ENCODE data around the gene SENP1. TPM values are rescaled to one million over a fixed set of nuclear protein-coding genes. Genes with fewer than 3 reads are reported as not detected.

Gene SENP1
- total RNA-seq, 1 donor from 2014 or later, result 31.2 TPM

- no peak for TF ChIP-seq CTCF (IDR thresholded peaks at IDR 0.05; ENCODE audit: unreplicated experiment)
- peaks cover 13% of the 10 kb centered on the region for H3K4me1 Mint-ChIP-seq (ENCODE audit: unreplicated experiment)
- H3K27ac Mint-ChIP-seq (ENCODE audit: unreplicated experiment), result no peak overlapping the region
- DNase-seq (ENCODE audit: low spot score), result no peak
- no peaks in the 10 kb centered on the region for H3K9me3 Mint-ChIP-seq (ENCODE audit: unreplicated experiment)
- peaks cover 12% of the 10 kb centered on the region for H3K27me3 Mint-ChIP-seq (ENCODE audit: unreplicated experiment)
- peaks cover 5% of the 10 kb centered on the region for H3K36me3 Mint-ChIP-seq (ENCODE audit: low read depth, unreplicated experiment)
- H3K4me3 Mint-ChIP-seq (ENCODE audit: unreplicated experiment), result no peak overlapping the region
Observed at GRCh38 chr12:48017921-48018617, 87.8 kb downstream of the SENP1 start.

GRCh38 chr12:48017496-48017895 lies 88.4 kb downstream of the SENP1 start:
- no peaks in the 10 kb centered on the region for H3K9me3 Mint-ChIP-seq (ENCODE audit: unreplicated experiment)
- peaks cover 5% of the 10 kb centered on the region for H3K36me3 Mint-ChIP-seq (ENCODE audit: low read depth, unreplicated experiment)
- H3K27ac Mint-ChIP-seq (ENCODE audit: unreplicated experiment), result no peak overlapping the region
- TF ChIP-seq CTCF (IDR thresholded peaks at IDR 0.05; ENCODE audit: unreplicated experiment), result no peak
- H3K4me1 Mint-ChIP-seq (ENCODE audit: unreplicated experiment), result peaks cover 9% of the 10 kb centered on the region
- peaks cover 10% of the 10 kb centered on the region for H3K27me3 Mint-ChIP-seq (ENCODE audit: unreplicated experiment)
- H3K4me3 Mint-ChIP-seq (ENCODE audit: unreplicated experiment), result no peak overlapping the region
- no peak for DNase-seq (ENCODE audit: low spot score)

GRCh38 chr12:48016373-48017020 lies 89.4 kb downstream of the SENP1 start:
- H3K27ac Mint-ChIP-seq (ENCODE audit: unreplicated experiment), result no peak overlapping the region
- no peaks in the 10 kb centered on the region for H3K36me3 Mint-ChIP-seq (ENCODE audit: low read depth, unreplicated experiment)
- H3K4me3 Mint-ChIP-seq (ENCODE audit: unreplicated experiment), result no peak overlapping the region
- no peak for DNase-seq (ENCODE audit: low spot score)
- TF ChIP-seq CTCF (IDR thresholded peaks at IDR 0.05; ENCODE audit: unreplicated experiment), result no peak
- peaks cover 2% of the 10 kb centered on the region for H3K4me1 Mint-ChIP-seq (ENCODE audit: unreplicated experiment)
- peaks cover 9% of the 10 kb centered on the region for H3K27me3 Mint-ChIP-seq (ENCODE audit: unreplicated experiment)
- H3K9me3 Mint-ChIP-seq (ENCODE audit: unreplicated experiment), result no peaks in the 10 kb centered on the region

GRCh38 chr12:48015954-48016353 lies 89.9 kb downstream of the SENP1 start:
- no peak overlapping the region for H3K4me3 Mint-ChIP-seq (ENCODE audit: unreplicated experiment)
- H3K27ac Mint-ChIP-seq (ENCODE audit: unreplicated experiment), result no peak overlapping the region
- no peaks in the 10 kb centered on the region for H3K36me3 Mint-ChIP-seq (ENCODE audit: low read depth, unreplicated experiment)
- H3K27me3 Mint-ChIP-seq (ENCODE audit: unreplicated experiment), result peaks cover 9% of the 10 kb centered on the region
- no peak for TF ChIP-seq CTCF (IDR thresholded peaks at IDR 0.05; ENCODE audit: unreplicated experiment)
- H3K9me3 Mint-ChIP-seq (ENCODE audit: unreplicated experiment), result no peaks in the 10 kb centered on the region
- H3K4me1 Mint-ChIP-seq (ENCODE audit: unreplicated experiment), result peaks cover 2% of the 10 kb centered on the region
- no peak for DNase-seq (ENCODE audit: low spot score)

- H3K4me3 Mint-ChIP-seq (ENCODE audit: unreplicated experiment), result no peak overlapping the region
- H3K4me1 Mint-ChIP-seq (ENCODE audit: unreplicated experiment), result peaks cover 2% of the 10 kb centered on the region
Observed at GRCh38 chr12:48015129-48015528, 90.8 kb downstream of the SENP1 start.

More at GRCh38 chr12:48015129-48015528, 90.8 kb downstream of the SENP1 start:
- DNase-seq (ENCODE audit: low spot score), result no peak
- no peaks in the 10 kb centered on the region for H3K36me3 Mint-ChIP-seq (ENCODE audit: low read depth, unreplicated experiment)
- H3K27me3 Mint-ChIP-seq (ENCODE audit: unreplicated experiment), result peaks cover 11% of the 10 kb centered on the region
- H3K27ac Mint-ChIP-seq (ENCODE audit: unreplicated experiment), result no peak overlapping the region
- TF ChIP-seq CTCF (IDR thresholded peaks at IDR 0.05; ENCODE audit: unreplicated experiment), result no peak
- no peaks in the 10 kb centered on the region for H3K9me3 Mint-ChIP-seq (ENCODE audit: unreplicated experiment)

Measured in endothelial cell (in vitro differentiated cells).